ENCODE measurements around the gene NANS.
A peak's percentile ranks its signal among the peaks of the same experiment; 100 is the strongest.
"Not testable (repeated sequence)": the region's sequence is repeated elsewhere in the genome, so short reads cannot be mapped to it uniquely, and the experiment has no call there.

The NANS gene

GRCh38 chr9:98104445-98104881 lies 47.9 kb downstream of the NANS start:
- DNase-seq: peak; percentile 44

GRCh38 chr9:98105006-98105405 lies 48.5 kb downstream of the NANS start:
- DNase-seq: no peak

GRCh38 chr9:98107926-98108325 lies 51.4 kb downstream of the NANS start:
- peak; percentile 25 for DNase-seq

- DNase-seq: peak; percentile 75
These were observed 52.0 kb downstream of the NANS start for GRCh38 chr9:98108531-98109031.

GRCh38 chr9:98109052-98109451 lies 52.5 kb downstream of the NANS start:
- no peak for DNase-seq

GRCh38 chr9:98117097-98117496 lies 60.6 kb downstream of the NANS start:
- DNase-seq: not testable (repeated sequence)

GRCh38 chr9:98117984-98118639 lies 61.6 kb downstream of the NANS start:
- DNase-seq: peak; percentile 63

GRCh38 chr9:98118640-98119601 lies 62.4 kb downstream of the NANS start, which contains the start of gene TRIM14:
TSS of gene TRIM14 (minus strand) at chr9:98119222. CDS start at chr9:98119188, 34 bp downstream.
- peak; percentile 92 for DNase-seq

GRCh38 chr9:98120476-98120875 lies 63.9 kb downstream of the NANS start:
- no peak for DNase-seq

GRCh38 chr9:98121058-98121457 lies 64.5 kb downstream of the NANS start:
- peak; percentile 6 for DNase-seq

- DNase-seq: not testable (repeated sequence)
These were observed 67.6 kb downstream of the NANS start for GRCh38 chr9:98124091-98124490.

- no peak for DNase-seq
These were observed 68.3 kb downstream of the NANS start for GRCh38 chr9:98124637-98125426.

- DNase-seq: no peak
These were observed 70.7 kb downstream of the NANS start for GRCh38 chr9:98127226-98127625.

GRCh38 chr9:98128316-98128715 lies 71.8 kb downstream of the NANS start:
- no peak for DNase-seq

- DNase-seq: peak; percentile 93
These were observed 72.9 kb downstream of the NANS start for GRCh38 chr9:98129451-98129881.

GRCh38 chr9:98130060-98130459 lies 73.5 kb downstream of the NANS start:
- DNase-seq: not testable (repeated sequence)

- no peak for DNase-seq
These were observed 74.2 kb downstream of the NANS start for GRCh38 chr9:98130576-98131228.

GRCh38 chr9:98132158-98132557 lies 75.6 kb downstream of the NANS start:
- DNase-seq: no peak

Data from inflammatory macrophage treated with lipopolysaccharide for 4 hours (primary cell).